Stimulated activated CD4-positive, alpha-beta T cell treated with anti-CD3 and anti-CD28 coated beads, TNF-alpha, amount 100 ng/mL, for 48 hours (primary cell): Measurements from ENCODE around the gene LPAR5.

Experiments used
- DNase-seq, 3 donors: peaks; one replicate each; pipeline ENCODE4 v3.0.0-alpha.2; 2020; ENCODE audit warnings: low read depth in 3 of 3

LPAR5 gene

DNA sequence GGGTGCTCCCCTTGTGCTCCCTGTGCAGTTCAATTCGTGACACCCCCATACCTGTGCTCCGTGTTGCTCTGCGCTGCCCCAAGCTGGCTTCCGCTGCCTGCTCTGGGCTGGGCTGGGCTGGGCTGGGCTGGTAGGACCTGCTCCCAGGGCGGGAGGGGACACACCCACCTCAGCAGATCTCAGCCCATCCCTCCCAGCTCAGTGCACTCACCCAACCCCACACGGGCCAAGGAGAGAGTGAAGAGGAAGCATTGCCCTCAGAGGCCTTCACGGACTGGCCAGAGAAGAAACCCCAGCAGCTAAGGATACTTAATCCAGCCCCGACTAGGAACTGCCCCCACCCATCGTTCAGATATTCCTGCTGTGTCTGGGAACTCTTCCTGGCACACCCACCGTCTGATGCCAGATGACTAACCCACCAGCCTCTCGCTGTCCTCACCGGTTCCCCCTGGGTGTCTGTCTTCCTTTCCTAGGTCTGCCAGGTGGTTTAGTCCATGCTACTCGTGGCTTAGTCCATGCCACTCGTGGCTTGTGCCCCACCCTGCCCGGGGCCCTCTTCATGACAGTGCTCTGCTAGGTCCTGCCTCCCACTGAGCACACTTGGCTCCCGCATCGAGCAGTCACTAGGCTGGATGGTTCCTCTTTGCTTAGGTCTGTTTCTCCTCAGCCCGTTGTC is at the start of gene LPAR5:
TSS of gene LPAR5 (minus strand) at position 104 of the 676 bp plus-strand sequence. CDS start 14,711 bp downstream, outside the sequence.
- DNase-seq = no peak

DNA sequence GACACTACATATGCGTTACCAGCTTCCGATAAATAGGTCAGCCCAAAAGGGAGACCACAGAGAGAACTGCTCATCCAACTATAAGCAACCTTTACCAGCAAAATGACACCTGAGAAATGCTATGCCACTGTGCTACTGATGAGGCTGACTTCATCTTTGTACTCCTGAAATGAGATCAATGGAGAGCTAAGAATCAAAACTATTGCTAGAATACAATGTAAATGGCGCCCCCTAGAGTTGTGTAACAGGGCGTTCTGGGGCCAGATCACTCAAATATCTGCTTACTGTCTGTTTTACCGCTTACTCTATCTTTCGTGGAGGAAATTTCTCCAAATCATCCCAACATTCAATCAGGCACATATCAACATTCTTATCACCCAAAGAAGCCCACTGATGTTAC is 48.9 kb upstream of the LPAR5 start:
- DNase-seq = peak in 2 of 3 donors; percentile 22 to 60

DNA sequence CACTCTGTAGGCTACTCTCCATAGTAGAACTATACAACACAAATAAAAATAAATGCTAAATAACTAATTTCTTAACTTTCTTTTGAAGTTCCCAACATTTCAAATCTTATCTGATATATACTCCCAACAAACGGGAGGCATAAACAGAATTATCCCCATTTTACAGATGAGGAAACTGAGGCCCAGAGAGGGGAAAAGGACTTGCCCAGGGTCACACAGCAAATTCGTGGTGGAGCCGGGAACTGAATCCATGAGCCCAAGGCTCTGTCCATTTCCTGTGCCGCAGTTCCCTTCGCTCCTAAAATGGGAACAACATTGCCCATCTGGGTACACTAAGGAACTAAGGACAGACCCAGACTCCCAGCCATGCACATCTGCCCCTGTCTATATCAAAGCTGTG is 41.2 kb upstream of the LPAR5 start:
- no peak for DNase-seq

DNA sequence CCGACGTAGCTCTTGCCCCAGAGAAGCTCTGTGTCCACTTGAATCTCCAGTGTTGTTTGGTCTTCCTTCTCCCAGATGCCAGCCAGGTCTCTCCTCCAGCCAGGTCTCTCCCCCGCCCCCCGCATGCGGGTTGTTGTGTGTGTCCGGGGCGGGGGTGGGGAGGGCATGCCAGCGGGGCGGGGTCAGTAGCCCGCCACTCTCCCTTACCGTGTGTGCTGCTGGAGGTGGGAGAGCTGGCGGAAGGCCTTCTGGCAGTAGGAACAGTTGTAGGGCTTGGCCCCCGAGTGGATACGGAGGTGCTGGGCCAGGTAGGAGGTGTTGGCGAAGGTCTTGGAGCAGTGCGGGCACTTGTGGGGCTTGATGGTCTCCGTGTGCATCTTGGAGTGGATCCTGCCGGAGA is 36.4 kb upstream of the LPAR5 start:
- DNase-seq = no peak

DNA sequence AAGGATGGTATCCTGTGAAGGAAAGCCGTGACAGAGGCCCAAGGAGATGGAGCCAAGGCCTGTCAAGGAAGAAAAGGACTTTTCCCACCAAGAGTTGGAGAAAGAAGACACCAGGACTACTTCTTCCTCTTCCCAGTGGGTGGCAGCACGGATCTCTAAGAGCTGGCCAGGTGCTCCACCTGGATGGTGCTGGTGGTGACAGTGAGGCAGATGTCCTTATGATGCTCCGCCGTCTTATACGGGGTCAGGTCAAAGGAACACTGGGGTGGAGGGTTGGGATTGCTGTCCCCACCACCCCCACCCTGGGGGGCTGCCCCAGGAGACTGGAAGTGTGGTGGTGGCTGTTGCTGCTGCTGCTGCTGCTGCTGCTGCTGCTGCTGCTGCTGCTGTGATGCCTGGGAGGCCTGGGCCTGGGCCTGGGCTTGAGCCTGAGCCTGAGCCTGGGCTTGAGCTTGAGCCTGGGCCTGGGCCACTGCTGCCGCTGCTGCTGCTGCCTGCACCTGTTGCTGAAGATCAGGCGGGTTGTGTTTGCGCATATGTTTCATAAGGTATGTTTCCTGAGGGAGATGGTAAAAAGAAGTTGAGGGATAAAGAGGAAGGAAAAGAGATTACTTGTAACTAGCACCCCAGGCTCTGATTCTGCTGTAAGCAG is 31.9 kb upstream of the LPAR5 start:
- DNase-seq = no peak

DNA sequence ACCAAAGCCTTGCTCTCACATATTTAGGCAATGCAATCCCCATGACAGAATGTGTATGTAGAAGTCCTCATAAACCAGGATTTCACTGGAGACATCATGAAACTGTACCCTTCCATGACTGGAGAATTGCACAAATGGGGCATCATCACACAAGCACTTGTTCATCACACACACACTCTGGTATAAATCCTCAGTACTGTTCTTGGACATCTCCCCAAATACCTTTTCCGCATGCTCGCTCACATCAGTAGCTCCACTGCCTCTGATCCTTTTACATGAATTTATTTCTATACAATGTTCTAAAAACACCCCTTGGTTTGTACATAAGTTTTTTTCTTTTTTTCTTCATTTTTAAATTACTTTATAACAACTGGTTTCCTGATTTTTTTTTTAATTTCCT is 30.5 kb upstream of the LPAR5 start:
- DNase-seq = no peak

DNA sequence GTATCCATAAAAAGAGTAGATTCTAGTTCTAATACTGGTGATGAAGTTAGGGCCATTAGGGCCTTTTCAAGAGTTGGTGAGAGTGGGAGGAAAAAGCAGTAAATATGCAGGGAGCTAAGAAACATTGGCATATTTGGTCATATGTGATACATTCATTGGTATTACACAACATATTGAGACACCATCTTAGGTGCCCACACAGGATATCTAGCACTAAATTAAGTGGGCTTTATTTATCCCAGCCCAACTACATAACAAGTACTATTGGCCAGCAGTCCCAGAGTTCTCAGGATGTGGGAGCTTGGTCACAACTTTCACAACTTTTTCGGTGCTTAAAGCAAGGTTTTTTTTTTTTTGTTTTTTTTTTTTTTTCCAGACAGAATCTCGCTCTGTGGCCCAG is 29.1 kb upstream of the LPAR5 start:
- no peak for DNase-seq

DNA sequence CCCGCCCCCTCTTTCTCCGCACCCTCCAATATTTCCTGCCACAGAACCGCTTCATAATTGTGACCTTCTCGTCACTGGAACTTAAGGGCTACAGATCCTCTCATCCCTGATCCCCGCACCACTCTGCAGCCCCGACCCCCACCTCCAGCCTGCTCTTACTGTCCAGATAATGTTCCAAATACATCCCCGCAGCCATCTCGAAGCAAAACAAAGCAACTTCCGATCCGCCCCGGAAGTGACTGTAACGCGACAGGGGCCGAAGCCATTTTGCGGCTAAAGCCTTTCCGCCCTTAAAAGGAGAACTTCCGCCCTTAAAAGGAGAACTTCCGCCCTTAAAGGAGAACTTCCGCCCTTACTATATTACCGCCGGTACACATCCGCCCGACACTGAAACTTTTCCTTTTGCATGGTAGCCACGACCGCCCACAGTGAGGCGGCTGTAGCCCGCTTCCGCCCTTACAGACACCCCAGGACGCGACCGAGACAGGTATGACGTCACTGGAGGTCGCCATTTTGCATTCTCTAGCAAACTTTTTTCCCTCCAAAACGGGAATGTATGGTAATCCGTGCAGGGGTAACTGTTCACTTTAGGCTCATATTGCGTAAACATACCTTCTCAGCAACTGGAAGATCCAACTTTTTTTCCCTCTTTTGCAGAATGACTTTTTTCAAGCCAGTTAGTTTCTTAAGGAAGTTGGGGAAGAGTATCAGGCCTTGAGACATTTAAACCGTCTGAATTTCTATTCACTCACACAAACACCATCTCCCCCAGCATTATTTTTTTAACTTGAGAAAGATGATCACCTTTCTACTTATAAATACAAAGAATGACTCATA is 27.4 kb upstream of the LPAR5 start, which contains the start of gene ING4:
TSS of gene ING4 (minus strand) at position 214 of the 837 bp plus-strand sequence. CDS start at position 196, 18 bp downstream.
- DNase-seq = peak; percentile 89 to 96 (median 90)

DNA sequence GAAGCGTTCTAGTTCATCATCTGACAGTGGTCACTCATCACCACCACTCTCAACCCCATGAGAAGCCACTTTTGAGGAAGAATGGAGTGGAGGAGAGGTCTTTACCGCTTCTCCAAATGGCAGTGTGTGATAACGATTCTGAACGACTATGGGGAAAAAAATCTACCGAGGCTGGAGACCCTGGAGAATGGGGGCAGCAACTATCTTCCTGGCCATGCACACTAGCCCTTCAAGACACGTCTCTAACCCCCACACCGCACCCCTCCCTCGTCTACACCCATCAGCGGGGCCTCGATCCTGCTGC is 26.8 kb upstream of the LPAR5 start:
- no peak for DNase-seq

DNA sequence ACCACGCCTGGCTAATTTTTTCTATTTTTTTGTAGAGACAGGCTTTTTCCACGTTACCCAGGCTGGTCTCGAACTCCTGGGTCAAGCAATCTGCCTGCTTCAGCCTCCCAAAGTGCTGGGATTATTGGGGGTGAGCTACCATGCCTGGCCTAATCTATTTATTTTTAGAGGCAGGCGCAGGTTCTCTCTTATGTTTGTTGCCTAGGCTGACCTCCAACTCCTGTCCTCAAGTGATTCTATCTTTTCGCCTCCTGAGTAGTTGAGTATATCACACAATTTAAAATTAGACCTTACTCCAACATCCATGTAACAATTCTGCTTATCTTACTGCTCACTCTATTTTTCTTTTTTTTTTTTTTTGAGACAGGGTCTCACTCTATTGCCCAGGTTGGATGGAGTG is 18.2 kb upstream of the LPAR5 start:
- no peak for DNase-seq

DNA sequence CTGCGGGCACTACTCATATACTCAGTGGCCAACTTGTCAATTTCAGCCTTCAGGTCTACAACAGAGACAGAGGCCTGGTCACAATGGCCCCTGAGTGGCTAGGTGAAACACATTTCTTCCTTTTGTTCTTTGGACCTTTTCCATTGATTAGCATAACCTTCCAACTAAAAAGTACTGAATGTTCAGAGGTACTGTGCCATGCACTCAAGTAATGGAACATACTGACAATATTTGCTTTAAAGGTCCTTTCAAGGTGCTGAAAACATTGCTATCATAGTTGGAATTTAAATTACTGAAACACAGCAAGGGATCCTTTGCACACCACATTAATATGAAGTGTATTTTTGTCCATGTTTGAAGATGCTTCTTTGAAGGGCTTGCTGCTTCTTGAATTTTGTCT is 17.6 kb upstream of the LPAR5 start:
- DNase-seq = no peak

DNA sequence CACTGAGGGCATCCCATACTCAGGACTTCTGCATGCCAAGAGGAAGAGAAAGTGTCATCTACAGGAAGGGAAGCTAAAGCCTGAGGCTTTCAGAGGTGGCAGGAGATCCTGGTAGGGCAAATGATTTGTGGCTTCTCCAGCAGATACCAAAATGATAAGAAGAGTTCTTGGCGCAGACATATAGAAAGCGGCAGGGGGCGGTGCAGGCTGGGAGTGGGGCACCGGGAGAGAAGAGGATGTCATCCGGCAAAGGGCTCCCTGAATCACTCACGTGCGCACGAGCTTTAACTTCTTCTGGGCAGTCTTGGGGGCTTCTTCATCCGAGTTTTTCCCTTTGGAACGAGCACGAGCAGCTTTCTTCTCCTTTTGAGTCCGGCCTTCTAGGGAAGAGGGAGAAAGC is 16.6 kb upstream of the LPAR5 start:
- no peak for DNase-seq

DNA sequence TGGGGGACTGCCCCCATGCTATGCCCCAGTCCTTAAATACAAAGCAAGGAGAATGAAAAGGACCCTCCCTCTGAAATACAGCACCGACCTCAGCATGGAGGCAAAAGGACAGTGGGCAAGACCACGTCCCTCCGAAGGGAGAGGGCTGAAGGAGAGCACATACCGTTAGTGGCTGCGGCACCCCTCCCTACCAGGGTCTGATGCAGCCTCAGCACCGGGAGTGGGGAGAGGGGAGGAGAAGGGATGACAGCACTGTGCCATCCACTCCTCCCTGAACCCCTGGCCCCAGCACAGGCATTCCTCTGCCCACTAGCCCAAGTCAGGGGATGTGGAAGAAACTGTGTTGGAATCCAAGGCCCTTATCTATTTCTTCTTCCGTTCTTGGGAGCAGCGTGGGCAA is 15.1 kb upstream of the LPAR5 start:
- no peak for DNase-seq

DNA sequence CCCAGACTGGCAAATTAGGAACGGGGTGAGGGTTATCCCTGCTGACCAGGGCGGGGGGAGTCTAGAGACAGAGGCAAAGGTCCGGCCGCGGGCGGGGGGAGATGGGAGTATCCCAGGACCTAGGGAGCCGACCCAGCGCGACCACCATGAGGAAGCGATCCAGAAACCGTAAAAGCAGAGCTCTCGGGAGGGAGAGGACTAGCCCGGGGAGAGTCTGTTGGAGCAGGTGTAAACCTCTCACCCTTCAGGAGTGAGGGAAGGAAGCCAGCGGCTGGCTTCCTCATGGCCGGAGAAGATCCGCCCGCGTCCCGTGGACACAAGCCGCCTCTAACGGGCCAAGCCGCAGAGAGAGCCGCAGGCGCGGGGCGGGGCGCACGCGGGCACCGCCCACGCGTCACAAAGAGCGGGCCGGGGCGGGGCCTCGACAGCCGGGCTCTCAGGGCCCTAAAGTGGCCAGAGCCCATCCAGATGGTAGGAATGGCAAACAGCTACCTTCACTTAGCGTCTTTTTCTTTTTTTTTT is 11.4 kb upstream of the LPAR5 start, which contains the start of gene ACRBP:
TSS of gene ACRBP (minus strand) at position 350 of the 522 bp plus-strand sequence. CDS start at position 284, 66 bp downstream.
- DNase-seq = no peak

DNA sequence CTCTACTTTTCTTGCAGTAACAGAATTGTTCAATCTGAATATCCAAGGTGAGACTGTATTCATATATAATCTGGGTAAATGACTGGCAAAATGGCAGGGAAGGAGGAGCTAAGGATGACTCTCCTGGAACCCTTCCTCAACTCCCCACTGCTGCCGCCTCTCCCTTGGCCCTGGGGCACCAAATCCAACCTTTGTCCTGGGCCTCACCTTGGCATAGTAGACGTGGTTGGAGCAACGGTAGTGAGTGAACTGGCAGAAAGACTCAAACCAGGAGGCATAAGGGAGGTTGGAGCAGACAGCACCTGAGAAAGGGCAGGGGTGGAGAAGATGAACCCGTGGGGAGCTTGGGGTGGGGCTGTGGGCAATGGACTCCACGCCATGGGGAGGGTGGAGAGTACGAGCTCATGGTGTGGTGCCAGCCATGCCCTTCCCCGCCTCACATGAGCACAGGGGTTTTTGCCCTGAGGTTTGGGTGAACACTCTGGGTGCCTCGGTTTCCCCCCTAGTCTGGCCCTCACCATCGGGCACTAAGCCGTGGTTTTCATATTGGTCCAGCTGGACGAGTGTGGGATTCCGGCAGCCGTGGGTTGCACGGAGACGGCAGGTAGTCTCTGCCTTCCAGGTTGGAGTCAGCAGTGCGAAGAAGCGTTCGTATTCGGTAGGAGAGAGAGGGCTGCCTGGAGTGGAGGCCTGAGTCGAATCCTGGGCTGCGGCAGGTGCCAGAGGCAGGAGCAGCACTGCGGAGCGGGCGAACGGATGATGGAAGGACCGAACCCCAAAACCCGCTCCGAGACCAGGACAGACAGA is 10.7 kb upstream of the LPAR5 start:
- DNase-seq = no peak

DNA sequence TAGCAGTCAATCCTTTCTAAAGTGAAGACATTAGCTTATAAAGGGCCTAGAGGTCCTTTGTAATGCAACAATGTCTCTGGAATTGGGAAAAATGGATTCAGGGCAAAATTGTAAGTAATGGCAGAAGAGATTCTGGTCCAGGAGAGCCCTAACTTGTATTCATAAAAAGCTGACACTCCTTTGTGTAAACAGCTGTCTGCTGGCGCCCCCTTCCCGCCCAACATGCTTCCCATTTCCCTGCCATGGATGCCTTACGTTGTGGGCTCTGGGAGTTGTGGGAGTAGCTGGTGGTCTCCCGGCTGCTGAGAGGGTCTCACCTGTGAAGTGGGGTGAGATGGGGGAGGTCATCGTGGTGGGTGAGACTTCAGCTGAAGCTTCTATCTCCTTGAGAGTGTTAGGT is 9.1 kb upstream of the LPAR5 start:
- DNase-seq = no peak

DNA sequence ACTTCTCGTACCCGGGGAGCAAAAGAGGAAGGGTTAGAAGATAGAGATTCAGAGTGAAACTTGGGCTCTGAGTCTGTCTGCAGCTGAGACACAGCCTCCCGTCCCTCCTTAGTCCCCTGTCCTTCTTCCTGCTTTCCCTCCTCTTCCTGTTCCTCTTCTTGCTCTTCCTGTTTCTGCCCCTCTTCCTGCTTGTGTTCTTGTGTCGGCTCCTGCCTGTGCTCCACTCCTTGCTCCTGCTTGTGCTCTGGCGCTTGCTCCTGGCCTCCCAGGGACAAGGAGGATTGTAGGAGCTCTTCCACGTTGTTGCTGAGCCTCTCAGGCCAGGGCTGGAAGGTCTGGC is 8.5 kb upstream of the LPAR5 start:
- DNase-seq = no peak

DNA sequence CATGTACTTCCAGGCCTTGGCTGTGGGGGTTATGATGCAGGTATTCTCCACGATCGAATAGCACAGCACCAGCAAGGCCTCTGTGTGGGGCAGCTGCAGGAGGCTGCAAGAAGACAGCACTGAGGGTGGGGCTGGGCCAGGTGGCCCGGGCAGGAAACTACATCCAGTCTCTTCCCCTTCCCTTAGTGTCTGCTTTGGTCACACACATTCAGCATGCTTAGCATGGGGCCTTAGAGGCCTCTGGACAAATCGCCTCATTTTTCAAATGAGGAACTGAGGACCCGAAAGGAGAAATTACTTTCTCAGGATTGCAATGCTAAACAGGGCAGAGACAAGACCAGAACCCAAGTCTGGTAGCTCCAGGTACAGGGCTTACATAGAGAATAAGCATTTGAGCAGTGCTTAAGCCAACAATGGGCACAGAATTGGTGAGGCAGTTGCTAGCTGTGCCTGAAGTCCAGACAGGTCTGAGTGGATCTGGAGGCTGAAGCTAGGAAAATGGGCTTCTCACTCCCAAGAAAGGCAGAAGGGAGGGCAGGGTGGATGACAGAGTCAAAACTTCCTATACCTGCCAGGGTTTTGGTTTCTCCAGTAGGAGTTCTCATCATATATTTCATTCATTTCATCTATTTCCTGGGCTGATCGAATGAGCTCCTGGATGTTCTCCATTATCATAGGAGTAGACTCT is 8.0 kb upstream of the LPAR5 start:
- DNase-seq = no peak

DNA sequence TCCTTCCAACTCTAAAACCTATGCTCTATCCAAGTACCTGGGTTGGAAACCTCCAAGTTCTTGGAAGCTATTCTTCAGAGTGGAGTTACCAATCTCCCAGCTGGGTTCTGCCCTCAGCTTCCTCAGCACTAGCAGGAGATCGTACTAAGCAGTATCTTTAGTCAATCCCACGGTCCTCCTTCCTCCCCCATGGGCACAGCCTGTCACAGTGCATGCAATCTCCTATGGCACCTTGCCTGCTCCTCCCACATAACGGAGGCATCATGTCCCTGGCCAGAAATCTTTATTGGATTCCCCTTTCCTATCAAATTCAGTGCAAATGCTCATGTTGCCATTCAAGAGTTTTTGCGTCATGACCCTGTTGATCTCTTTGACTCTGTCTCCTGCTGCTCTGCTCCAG is 5.4 kb upstream of the LPAR5 start:
- no peak for DNase-seq

DNA sequence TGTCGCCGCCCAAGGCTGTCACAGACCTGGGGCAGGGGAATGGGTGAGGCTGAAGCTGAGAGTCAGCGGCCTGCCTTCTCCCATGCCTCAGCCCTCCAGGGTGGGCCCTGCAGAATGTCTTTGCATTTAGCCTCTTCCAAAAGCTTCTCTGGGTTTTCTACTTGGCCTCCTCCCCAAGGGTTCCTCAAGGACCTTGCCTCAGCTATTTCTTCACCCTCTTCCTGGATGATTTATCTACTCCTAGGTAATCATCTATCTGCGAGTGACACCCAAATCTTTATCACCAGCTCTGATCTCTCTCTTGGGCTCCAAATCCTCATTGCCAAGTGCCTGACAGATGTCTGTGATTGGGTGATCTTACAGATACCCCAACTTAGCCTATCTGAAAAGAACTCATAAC is 4.7 kb upstream of the LPAR5 start:
- no peak for DNase-seq

DNA sequence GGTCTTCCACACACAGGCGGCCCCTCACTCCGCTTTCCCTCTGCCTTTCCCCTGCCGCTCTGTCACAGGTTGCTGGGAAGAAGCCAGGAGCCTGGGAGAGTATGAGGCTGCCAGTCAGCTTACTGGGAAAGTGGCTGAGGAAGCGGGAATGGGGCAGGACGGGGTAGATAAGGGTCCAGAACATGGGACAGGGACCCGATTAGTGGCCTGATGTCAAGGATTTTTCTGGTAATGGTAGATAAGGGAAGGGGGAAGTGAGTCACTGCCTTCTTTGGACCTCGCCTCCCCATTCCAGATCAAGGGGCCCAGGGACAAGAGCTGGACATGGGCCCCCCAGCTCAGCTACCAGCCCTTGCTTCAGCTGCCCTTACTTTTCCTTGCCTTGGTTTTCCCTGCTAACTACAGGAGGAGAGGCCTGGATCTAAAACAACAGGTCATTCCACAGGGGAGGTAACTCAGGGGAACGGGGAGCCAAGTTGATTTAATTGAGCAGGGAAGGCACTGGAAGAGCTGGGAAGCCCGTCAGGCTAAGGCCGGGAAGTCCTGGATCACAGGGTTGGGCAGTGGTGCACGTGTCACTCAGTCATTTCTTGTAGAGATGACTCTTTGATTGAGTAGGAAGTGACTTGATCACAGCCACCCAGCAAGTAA is 3.5 kb upstream of the LPAR5 start:
- DNase-seq = no peak
